ENCODE data around the gene LDLRAD1. TPM values are rescaled to one million over a fixed set of nuclear protein-coding genes. Genes with fewer than 3 reads are reported as not detected.

Gene LDLRAD1
- polyA plus RNA-seq, 1 donor (not counting 4 experiments of a cell fraction or from before 2014, with no cell fraction given): not detected

DNA sequence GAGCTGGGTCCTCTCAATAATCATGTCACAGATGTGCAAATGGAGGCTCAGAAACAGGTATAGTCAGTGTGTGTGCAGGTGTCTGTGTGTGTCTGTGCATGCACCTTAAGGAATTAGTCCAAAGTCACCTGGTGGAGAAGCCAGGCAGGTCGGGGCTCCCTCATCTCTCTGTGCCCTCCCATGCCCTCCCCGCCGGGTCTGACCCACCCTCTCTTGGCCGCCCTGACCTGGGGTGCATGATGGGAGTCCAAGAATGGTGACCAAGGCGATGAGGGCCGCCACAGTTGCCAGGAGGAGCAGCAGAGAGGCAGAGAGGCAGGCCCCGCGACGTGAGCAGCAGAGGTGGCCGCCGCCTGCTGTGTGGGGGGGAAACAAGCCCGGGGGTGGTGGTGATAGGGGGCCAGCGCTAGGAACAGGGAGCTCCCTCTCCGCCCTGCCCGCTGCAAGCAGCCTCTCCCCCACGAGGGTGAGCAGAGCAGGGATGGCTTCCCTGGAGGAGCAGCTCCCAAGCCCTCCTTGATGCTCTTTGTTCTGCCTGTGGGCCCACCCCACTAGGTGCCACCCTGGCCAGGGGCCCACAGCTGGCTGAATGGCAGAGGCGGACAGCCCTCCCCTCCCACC lies 3.9 kb downstream of the LDLRAD1 start:
- Histone ChIP-seq H3K9me3 (ENCODE audit: control insufficient read depth, low read depth, low read length) (no peaks in the 10 kb centered on the region), H3K4me3 (ENCODE audit: control insufficient read depth in 2 of 3, extremely low read depth in 1 of 3, insufficient read depth in 2 of 3, low read depth in 1 of 3, low read length in 3 of 3) (no peak overlapping the region), H3K4me2 (ENCODE audit: control insufficient read depth, extremely low read depth, insufficient read depth, low read depth, low read length) (no peak overlapping the region), H3K27me3 (ENCODE audit: control insufficient read depth, extremely low read depth, insufficient read depth, low read length) (peaks cover 17% of the 10 kb centered on the region), H2AFZ (ENCODE audit: control insufficient read depth, low read length) (no peak overlapping the region), H3K27ac (ENCODE audit: control insufficient read depth, insufficient read depth, low read length) (no peak overlapping the region), H3K79me2 (ENCODE audit: control insufficient read depth, insufficient read depth, low read length) (no peaks in the 10 kb centered on the region), H3K9me1 (ENCODE audit: control insufficient read depth, extremely low read depth, insufficient read depth, low read length) (no peaks in the 10 kb centered on the region), H3K9ac (ENCODE audit: control insufficient read depth, extremely low read depth, insufficient read depth, low read length) (no peak overlapping the region), H3K4me1 (ENCODE audit: control insufficient read depth, extremely low read depth, insufficient read depth, low read length) (peaks cover 12% of the 10 kb centered on the region), H3K36me3 (ENCODE audit: control insufficient read depth in 2 of 2, extremely low read depth in 1 of 2, insufficient read depth in 2 of 2, low read length in 2 of 2) (no peaks in the 10 kb centered on the region), H4K20me1 (ENCODE audit: control insufficient read depth, extremely low read depth, insufficient read depth, low read length) (no peaks in the 10 kb centered on the region)
- dilution Hi-C loops (cut with MboI; ENCODE audit: extremely low pct_ligation_motif_present, low sequenced_read_pairs): no loop called here
- TF ChIP-seq EZH2 (IDR thresholded peaks at IDR 0.05; ENCODE audit: low read length): no peak
- TF ChIP-seq, protein P1, sequence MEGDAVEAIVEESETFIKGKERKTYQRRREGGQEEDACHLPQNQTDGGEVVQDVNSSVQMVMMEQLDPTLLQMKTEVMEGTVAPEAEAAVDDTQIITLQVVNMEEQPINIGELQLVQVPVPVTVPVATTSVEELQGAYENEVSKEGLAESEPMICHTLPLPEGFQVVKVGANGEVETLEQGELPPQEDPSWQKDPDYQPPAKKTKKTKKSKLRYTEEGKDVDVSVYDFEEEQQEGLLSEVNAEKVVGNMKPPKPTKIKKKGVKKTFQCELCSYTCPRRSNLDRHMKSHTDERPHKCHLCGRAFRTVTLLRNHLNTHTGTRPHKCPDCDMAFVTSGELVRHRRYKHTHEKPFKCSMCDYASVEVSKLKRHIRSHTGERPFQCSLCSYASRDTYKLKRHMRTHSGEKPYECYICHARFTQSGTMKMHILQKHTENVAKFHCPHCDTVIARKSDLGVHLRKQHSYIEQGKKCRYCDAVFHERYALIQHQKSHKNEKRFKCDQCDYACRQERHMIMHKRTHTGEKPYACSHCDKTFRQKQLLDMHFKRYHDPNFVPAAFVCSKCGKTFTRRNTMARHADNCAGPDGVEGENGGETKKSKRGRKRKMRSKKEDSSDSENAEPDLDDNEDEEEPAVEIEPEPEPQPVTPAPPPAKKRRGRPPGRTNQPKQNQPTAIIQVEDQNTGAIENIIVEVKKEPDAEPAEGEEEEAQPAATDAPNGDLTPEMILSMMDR (optimal IDR thresholded peaks at IDR 0.05 in 1 of 3, IDR thresholded peaks at IDR 0.05 in 1 of 3, conservative IDR thresholded peaks at IDR 0.05 in 1 of 3; ENCODE audit: extremely low read depth in 1 of 3, insufficient read depth in 2 of 3, low read length in 3 of 3): no peak
- DNase-seq (ENCODE audit: low read depth, low spot score) (no peak), FAIRE-seq (no peak)

DNA sequence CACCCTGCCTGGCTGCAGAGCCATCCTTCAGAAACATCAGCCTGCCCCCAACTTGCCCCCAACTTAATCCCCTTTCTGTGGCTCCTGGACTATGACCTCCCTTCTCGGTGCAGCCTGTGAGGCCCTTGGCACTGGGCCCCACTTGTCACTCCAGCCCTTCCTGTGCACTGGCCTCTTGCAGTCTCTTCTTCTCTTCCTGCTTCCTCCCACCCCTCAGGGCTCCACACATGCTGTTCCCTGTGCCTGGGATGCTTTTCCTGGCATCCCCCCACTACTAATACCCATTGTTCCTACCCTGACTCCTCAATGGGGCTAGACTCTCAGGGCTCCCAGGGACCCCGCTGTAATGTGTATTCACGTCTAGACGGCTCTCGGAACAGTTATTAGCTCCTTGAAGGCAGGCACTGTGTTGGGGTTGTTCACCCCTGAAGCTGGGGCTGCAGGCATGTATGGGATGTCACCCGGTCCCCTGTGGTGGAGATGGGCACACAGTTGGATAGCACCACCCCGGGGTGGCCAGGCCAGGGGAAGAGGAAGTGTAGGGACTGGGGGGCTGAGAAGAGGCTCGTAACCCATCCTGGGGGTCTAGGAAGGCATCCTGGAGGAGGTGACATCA lies 4.5 kb downstream of the LDLRAD1 start:
- H3K4me3 ChIP-seq (ENCODE audit: control insufficient read depth in 2 of 3, extremely low read depth in 1 of 3, insufficient read depth in 2 of 3, low read depth in 1 of 3, low read length in 3 of 3): no peak overlapping the region
- no peaks in the 10 kb centered on the region for H3K9me1 ChIP-seq (ENCODE audit: control insufficient read depth, extremely low read depth, insufficient read depth, low read length)
- TF ChIP-seq, protein P1 (optimal IDR thresholded peaks at IDR 0.05 in 1 of 3, IDR thresholded peaks at IDR 0.05 in 1 of 3, conservative IDR thresholded peaks at IDR 0.05 in 1 of 3; ENCODE audit: extremely low read depth in 1 of 3, insufficient read depth in 2 of 3, low read length in 3 of 3): no peak
- no peak for TF ChIP-seq EZH2 (IDR thresholded peaks at IDR 0.05; ENCODE audit: low read length)
- H3K27me3 ChIP-seq (ENCODE audit: control insufficient read depth, extremely low read depth, insufficient read depth, low read length): peaks cover 17% of the 10 kb centered on the region
- no peak for DNase-seq (ENCODE audit: low read depth, low spot score)
- dilution Hi-C loops (cut with MboI; ENCODE audit: extremely low pct_ligation_motif_present, low sequenced_read_pairs): no loop called here
- H3K27ac ChIP-seq (ENCODE audit: control insufficient read depth, insufficient read depth, low read length): no peak overlapping the region
- no peaks in the 10 kb centered on the region for H4K20me1 ChIP-seq (ENCODE audit: control insufficient read depth, extremely low read depth, insufficient read depth, low read length)
- H3K4me1 ChIP-seq (ENCODE audit: control insufficient read depth, extremely low read depth, insufficient read depth, low read length): peaks cover 12% of the 10 kb centered on the region
- H3K36me3 ChIP-seq (ENCODE audit: control insufficient read depth in 2 of 2, extremely low read depth in 1 of 2, insufficient read depth in 2 of 2, low read length in 2 of 2): no peaks in the 10 kb centered on the region
- H3K4me2 ChIP-seq (ENCODE audit: control insufficient read depth, extremely low read depth, insufficient read depth, low read depth, low read length): no peak overlapping the region
- H2AFZ ChIP-seq (ENCODE audit: control insufficient read depth, low read length): no peak overlapping the region
- FAIRE-seq: no peak
- no peaks in the 10 kb centered on the region for H3K9me3 ChIP-seq (ENCODE audit: control insufficient read depth, low read depth, low read length)
- H3K79me2 ChIP-seq (ENCODE audit: control insufficient read depth, insufficient read depth, low read length): no peaks in the 10 kb centered on the region
- H3K9ac ChIP-seq (ENCODE audit: control insufficient read depth, extremely low read depth, insufficient read depth, low read length): no peak overlapping the region

Measured in keratinocyte (primary cell).